GM10266 (cell line): ENCODE results near the gene ACSBG1.

Source experiments
- DNase-seq: peaks from one replicate; pipeline ENCODE4 v3.0.0; 2012; ENCODE audit errors: extremely low spot score
- CTCF ChIP-seq: IDR thresholded peaks from 2 replicates; pipeline ENCODE4 v1.5.1; 2012; ENCODE audit warnings: mild to moderate bottlenecking, low read depth; ENCODE audit not compliant: control insufficient read depth, insufficient read depth; ENCODE audit errors: missing control alignments

The ACSBG1 gene

GRCh38 chr15:78234515-78235040 lies at the start of gene ACSBG1:
TSS of gene ACSBG1 (minus strand) at chr15:78234565. CDS start at chr15:78234501, 64 bp downstream.
- no peak for DNase-seq
- no peak for TF ChIP-seq CTCF

- no peak for TF ChIP-seq CTCF
Measured at GRCh38 chr15:78282324-78282723, 48.0 kb upstream of the ACSBG1 start.

DNA sequence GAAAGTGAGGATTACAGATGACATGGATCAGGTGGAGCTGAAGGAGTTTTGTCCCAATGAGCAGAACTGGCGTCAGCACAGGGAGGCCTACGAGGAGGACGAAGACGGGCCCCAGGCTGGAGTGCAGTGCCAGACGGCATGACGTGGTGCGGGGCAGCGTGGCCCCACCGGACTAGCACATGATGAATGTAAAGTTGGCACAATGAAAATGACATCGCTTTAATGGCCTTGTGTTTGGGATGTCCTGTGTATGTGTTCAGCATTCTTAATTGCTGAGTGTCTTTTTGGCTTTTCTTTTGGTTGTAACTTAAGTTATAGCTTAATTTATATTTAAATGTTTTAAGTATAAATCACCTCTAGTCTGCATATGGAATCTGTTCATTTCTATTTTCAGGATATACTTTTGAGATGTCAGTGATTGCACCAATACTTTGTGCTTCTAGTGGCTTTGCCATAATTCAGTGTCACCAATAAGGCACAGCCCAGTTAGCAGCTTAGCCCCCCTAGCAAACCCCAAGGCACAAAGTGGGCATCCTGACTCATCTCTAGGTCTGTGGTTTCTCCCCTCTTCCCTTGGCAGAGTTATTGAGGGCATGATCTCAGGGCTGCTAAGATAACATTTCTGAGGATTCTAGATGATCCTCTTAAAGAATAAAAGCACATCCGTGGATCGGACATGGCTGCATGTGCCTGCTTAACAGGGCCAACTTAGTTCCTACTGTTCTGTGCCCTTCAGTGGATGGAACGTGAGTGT lies 46.1 kb upstream of the ACSBG1 start:
- no peak for DNase-seq
- no peak for TF ChIP-seq CTCF

More at GRCh38 chr15:78282324-78282723, 48.0 kb upstream of the ACSBG1 start:
- DNase-seq, result no peak

GRCh38 chr15:78276064-78276943 lies 41.9 kb upstream of the ACSBG1 start:
- TF ChIP-seq CTCF, result no peak

GRCh38 chr15:78274994-78275393 lies 40.6 kb upstream of the ACSBG1 start:
- no peak for DNase-seq
- TF ChIP-seq CTCF, result no peak

More at GRCh38 chr15:78276064-78276943, 41.9 kb upstream of the ACSBG1 start:
- no peak for DNase-seq

DNA sequence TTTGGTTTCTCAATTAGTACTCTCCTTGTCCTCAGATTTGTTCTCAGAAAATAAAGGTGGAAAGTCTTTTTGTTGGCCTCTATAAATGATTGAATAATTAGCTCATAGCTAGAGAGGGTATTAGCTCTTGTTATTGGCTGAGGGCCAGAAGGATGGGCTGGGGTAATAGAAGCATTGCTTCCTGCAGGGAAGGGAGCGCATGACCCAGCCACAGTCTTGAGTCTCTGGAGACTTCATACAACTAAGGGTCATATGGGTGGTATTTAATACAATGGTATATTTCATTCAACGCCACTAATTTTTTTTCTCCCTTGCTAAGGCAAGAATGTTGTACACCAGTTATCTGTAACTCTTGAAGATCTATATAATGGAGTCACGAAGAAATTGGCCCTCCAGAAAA lies 38.4 kb upstream of the ACSBG1 start:
- no peak for TF ChIP-seq CTCF
- no peak for DNase-seq
